Activated T-cell treated with anti-CD3 and anti-CD28 coated beads for 4 hours (primary cell): ENCODE measurements around the gene CELA1.

Experiments used
- DNase-seq: peaks from one replicate; pipeline ENCODE4 v3.0.0-alpha.2; 2020

The CELA1 gene

DNA sequence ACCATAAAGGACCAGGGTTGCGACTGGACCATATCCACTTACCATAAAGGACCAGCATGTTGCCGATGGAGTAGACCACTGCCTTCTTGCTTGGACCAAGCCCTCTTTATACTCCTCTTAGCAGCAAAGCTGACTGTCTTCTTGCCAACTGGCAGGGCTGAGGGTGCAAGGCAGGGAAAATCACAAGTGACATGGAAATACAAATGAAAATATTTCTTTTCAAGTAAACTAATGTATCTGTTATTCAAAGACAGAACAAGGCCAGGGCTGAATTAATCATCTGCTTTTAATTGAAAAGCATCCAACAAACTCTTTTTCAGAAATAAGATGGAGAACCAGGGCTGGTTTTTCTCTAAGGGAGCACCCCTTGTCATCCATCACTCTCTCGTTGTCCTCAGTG, at the start of gene CELA1:
Gene CELA1 (minus strand): TSS at position 99 of the 400 bp plus-strand sequence. CDS start 41 bp downstream, at position 58.
- DNase-seq, result no peak

DNA sequence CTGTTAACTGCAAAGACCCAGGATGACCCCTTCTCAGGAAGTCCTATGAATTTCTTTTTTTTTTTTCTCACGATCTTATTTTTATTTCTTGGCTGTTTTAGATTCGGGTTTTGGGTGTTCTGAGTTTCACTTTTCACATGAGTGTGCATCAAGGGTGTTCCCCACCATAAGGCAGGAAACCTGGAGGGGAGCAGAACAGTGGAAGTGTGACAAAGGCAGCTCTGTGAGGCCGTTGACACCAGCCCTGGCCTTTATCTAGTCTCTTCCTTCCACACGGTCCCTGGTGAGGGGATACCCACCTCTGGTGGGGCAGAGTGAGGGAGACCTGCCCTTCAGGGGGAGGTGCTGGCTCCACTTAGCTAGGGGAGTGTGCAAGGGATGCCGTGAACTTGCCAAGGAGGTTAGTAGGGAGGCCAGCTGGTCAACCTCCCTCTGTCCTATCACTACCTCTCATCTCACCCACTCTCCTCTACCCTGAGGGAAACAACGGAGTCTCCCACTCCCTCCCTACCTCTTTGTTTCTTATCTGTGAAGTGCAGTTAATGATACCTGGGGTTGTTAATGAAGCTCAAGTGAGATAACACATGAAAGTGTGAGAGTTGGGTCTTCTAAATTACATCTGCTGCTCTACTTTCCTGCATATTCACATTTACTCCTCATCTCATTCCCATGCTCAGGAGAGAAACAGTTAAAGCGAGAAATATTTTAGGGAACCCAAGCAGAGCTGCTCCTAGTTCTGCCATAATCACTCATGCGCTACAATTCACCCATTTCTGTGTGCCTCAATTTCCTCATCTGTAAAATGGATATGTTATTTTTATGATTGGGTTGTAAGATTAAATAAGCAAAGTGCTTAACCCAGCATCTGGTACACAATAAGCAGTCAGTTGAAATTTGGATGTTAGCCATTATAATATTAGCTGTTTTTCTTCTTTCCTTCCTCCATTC, 49.1 kb upstream of the CELA1 start:
- no peak for DNase-seq

DNA sequence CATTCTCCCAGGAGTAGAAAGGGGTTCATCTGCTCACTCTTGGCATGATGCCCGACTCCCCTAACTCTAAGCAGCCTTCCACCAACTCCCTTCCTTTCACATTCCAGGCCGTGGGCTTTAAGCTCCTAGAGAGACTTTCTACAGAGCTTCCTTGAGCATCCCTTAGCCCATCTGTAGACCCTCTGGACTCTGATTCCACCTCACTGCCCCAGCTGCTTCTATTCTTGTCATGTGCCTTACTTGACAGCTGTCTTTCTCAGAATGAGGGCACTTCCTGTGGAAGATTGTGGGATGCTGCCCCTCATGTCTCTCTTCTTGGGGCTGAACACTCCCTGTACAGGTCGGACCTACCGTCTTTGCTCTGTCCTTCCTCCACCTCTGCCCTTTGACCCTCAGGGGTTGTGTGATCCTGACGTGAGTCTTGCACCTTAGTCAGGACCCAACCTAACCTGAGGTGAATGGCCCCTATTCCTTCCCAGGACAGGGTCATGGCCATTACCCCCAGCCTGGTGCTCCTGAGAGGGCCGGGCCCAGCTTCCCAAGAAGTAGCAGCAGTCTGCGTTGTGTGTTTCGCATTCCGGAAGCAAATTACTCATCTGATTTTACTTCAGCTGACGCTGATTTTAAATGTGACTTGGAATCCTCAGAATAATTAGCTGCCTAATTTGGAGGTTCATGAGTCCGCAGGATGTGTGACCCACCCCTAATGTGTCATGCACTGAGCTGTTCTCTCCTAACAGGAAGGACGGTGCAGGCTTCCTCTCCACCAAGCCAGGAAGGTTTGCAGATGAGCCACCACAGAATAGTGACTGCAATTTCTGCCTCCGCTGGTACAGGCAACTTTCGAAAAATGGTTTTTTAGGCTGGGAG, 47.4 kb upstream of the CELA1 start:
- DNase-seq, result peak; percentile 47

DNA sequence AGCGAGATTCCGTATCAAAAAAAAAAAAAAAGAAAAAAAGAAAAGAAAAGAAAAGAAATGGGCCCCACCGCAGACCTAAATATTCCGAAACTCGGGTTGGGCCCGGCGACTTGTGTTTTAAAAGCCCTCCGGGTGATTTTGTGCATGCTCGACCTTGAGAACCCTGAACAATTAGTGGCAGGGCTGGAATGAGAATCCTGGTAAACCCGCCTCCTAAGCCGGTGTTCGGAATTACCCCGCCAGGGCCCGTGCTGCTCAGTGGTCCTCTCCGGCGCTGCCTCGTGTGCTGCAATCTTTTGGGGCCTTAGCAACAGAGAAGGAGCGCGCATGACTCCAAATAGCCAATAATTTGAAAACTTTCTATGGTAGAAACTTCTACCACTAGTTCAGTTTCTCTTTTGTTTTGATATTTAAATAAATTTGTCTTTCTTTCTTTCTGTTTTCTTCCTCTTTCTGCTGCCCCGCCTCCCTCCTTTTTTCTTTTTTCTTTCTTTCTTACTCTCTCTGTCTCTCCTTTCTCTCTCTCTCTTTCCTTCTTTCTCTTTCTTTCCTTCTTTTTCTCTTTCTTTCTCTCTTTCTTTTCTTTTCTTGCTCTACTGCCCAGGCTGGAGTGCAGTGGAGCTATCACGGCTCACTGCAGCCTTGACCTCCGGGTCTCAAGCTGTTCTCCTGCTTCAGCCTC, 46.2 kb upstream of the CELA1 start:
- DNase-seq, result no peak

DNA sequence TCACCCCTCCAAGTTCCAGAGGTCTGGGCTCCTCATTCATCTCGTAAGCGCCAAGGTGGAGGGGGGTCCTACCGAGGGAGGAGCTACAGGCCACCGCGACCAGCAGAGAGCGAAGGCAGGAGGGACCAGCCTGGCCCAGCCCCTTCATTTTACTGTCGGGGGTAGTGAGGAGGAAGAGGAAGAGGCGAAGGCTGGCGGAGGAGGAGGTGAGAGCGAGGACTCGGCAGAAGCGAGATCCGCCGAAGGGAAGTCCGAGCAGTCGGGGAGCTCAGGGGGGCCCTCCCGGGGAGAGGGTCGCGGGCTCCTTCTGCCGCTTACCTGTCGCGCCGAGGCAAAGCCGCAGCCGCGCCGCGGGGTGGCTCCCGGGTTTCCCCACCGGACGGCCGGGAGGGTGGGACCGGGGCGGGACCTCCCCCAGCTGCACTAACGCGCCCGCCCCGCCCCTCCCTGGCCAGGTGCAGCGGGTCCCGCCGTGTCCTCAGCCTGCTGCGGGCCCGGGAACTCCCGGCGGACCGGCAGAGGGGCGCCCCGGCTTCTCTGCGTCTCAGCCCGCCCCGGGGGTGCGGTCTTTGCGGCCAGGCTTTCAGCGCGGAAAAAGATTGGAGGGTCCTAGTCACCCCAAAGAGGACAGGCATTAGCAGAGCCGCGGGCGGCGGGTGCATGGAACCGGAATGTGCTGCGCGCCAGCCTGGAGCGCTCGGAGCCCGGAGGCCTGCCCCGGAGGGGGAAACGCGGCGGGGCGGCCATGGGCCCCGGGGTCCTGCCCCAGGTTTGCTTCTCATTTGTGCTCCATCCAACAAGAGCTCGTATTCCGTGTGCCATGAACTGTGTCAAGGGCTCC, 45.0 kb upstream of the CELA1 start, which contains the start of gene GALNT6:
Gene GALNT6 (minus strand): TSS at position 124 of the 841 bp plus-strand sequence. CDS start 11,625 bp downstream, outside the sequence.
- DNase-seq, result peak; percentile 60

DNA sequence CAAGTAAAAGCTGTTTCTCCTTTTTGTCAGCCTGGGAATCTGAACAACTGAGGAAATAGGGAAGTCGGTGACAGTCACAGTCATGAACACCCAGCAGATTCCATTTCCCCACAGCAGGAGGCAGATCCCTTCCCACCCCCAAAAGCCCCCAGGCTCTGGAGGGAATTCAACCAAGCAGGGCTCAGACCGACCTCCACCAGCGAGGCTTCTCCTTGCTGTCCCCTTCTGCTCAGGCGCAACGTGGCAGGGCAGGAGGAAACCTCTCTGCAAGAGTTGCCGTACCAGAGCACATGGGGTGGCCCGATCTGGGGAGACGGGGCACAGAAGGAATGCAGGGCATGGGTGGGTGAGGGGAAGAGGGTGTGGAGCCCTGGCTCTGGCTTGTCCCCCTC, 44.4 kb upstream of the CELA1 start:
- no peak for DNase-seq

DNA sequence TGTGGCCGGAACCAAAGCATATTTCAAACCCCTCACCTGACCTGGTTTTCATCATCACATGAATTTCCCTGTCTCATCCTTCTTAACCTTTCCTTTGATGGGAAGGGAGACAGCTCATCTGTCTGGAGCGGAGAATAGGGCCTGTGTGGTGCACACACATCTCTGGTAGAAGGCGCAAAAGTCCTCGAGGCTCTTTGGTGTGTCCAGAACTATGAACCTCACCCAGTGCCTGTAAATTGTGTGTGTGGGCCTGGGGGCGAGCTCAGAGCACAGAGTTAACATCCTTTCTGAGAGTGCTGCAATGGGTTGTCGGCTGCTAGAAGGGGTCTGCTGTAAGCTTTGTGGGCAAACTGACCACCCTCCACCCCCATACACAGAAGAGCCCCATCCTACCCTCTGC, 44.0 kb upstream of the CELA1 start:
- no peak for DNase-seq

DNA sequence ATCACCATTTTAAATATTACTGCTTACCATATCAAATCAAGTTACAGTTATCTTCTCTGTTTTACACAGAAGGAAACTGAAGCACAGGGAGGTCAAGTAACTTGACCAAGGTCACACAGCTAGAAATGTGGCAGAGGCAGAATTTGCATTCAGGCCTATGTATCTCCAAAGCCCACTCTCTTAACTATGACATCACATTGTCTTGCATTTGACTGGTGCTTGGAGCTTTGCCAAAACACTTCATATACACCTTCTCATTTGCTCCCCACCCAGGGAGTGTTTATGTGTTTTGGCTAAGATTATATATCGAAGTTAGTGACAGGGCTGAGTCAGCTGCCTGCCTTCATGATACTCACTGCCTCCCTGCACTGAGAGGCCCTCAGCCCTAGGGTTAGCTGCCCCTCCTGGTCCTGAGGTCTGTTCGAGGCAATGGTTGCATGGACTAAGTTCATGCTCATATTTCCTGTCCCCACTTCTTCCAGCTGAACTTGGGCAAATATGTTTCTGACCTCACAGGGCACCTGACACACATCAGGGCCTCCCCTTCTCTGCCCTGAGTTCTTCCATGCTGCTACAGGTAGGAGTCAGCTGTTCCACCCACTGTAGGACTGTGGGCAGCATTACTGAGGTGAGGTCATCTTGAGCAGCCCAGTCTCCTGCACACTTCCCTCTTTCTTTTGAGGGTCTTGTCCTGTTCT, 43.0 kb upstream of the CELA1 start:
- no peak for DNase-seq

DNA sequence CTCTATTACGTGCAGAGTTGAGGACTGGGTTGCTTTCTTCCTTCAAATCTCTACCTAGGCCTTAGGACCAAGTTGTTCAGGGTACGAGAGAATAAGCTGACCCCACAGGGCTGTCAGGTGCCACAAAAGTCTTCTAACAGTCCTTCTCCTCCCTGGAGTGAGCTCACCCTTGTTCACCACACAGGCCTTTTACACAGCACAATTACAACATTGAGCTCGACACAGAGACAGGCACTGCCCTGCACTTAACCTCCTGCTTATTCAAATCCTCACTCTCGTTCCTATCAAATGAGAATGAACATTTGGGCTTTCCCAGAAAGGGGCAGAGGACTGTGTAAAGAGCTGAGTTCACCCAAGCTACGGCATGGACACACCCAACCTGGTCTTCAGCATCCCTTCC, 42.4 kb upstream of the CELA1 start:
- no peak for DNase-seq

DNA sequence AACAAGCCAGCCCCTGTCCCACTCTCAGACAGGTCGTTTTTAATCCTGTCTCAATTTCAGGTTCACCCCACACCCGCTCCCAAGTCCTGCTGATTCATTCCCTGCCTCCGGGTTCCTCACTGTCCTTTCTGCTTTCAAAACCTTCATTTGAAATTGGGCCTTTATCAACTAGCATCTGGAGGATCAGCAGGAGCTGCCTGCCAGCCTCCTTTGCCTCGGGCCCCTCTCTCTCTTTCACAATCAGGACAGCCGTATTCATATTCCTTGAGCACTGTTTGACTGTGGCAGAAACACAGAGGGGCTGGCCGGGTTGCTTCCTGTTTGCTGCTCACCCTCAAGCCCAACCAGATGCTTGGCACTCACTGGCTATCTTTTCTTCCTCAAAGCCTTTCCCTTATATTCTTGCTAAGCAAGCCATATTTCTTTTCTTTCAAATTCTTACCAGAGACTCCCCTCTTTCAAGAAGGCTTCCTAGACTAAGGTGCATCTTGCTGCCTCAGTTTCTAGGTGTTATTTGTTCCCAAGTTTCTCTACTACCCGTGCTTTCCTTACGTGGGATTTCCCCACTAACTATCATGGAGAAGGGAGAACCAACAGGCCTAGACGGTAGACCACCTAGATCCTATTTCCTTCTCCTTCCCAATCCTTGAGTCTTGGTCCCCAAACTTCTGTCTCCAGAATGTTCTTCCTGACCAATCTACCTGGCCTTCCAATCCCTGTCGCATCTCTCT, 41.8 kb upstream of the CELA1 start:
- no peak for DNase-seq

DNA sequence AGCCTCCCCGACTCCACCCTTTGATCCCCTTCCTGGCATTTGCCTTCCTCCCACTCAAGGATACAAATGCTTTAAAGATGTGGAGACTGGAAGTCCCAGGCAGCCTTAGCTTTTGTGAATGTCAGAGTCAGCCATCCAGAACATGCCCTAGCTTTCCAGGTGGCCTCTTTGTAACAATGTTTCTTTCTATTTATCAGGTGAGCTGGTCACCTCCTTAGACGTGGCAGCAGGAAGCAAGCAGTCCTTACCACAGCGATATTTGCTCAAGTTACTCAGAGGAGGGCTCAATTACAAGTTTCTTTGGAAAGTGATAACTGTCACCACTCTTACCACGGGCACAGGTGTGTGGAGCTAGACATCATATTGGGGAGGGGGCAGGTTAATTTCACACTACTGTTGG, 39.9 kb upstream of the CELA1 start:
- no peak for DNase-seq

DNA sequence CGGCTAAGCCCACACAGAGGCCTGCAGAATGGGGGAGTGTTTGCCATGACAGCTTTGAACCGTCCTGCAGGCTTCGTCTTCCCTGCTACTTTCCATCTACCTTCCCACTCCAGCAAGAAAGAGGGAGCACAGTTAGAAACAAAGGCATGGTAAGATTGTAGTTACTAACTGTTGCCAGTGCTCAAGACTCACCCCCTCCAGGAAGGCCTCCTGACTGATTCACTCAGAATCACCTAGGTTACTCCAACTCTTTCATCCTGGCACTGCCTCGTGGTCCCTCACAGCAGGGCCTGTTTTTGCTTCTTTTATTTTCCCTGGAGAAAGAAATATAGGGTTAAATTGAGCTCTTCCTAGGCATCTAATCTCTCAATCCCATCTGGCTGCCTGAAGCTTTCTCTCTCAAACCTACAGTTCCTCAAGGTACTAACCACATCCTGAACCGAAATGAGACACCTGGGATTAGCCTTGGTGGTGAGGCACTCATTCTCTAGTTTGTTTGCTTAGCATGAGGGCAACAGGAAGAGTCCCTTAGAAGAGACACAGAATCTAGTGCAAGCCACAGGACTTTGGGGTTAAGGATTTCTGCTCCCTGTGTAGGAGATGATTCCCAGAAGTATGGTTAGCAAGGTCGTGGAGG, 36.9 kb upstream of the CELA1 start:
- DNase-seq, result no peak

DNA sequence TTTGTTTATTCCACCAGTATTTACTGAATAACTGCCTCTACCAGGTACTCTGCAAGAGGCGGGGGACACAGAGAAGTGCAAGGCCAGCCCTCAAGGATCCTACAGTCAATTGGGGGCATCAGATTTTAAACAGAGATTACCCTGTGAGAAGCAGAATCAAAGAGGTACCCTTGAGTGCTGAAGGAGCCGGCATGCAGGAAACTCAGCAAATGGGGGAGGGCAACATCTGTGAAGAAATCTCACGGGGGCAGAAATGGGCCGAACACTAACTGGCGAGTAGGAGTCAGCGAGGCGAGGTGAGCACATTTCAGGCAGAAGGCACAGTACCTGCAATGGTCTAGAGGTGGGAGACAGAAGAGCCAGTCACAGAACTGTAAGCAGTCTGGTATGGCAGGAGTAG, 35.7 kb upstream of the CELA1 start:
- no peak for DNase-seq

DNA sequence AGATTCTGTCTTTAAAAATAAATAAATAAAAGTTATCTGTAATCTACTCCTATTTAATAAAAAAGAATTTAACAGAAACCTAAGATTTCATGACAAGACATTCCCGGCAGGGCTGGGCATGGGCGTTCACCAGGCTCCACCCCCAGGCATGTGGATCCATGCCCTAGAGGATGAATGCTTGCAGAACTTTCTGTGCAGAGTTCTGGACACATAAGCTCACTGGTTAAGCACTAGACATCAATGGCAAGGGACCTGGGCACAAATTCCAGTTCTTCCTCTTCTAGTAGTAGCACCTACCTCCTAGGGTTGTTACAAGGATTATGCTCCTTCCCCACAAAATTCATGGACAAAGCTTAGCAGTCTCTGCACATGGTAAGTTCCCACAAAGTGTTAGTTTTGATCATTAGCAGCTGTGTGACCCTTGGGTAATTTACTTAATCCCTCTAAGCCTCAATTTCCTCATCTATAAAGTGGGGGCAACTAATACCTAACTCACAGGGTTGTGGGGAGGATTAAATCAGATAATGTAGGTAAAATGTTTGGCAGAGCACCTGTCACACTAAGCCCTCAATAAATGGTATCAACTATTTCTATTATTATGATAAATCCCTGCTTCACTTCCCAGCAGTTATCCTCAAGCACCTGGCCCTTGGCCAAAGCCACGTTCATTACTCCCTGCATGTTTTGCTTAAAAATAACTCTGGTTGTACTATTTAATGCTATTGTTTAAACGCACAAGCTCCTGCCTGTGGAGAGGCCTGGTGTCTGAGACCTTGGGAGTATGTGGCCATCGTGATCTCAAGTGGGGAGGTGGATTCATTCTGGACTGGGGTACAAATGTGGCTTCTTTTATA, 35.0 kb upstream of the CELA1 start:
- no peak for DNase-seq

DNA sequence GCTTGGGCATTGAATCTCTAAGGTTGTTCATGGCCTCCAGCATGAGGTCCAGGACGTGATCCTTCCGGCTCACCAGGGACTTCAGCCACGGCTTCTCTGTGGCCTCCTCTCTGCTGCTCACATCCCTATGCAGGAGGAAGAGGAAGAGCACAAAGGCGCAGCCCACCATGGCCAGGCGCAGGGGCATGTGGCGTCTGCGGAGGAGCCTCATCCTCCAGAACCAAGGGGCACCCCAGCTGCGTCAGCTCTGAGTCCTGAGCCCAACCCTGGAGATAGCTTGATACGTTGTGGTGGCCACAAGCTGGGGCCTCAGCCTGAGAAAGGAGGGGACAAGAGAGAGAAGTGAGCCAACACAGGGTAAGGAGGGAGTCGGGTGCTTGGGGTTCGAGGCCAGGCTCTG, 33.1 kb upstream of the CELA1 start:
- no peak for DNase-seq

DNA sequence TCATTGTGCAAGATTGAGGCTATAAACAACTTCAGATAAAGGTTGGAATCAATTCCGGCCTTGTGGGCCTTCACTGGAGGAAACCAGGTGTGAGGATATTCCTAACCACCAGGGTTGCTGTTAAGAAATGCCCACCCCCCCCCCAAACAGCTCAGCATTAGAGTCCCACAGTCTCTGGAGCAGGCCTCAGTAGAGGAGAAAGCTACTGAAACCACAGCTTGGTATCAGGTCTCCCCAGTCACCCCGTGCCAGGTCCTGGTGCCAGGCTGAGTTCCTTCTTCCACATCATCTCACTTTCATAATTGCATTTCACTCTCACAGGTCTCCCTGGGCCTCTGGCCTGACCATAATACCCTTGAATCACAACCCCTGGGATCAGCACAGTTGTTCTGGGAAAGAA, 32.3 kb upstream of the CELA1 start:
- no peak for DNase-seq

DNA sequence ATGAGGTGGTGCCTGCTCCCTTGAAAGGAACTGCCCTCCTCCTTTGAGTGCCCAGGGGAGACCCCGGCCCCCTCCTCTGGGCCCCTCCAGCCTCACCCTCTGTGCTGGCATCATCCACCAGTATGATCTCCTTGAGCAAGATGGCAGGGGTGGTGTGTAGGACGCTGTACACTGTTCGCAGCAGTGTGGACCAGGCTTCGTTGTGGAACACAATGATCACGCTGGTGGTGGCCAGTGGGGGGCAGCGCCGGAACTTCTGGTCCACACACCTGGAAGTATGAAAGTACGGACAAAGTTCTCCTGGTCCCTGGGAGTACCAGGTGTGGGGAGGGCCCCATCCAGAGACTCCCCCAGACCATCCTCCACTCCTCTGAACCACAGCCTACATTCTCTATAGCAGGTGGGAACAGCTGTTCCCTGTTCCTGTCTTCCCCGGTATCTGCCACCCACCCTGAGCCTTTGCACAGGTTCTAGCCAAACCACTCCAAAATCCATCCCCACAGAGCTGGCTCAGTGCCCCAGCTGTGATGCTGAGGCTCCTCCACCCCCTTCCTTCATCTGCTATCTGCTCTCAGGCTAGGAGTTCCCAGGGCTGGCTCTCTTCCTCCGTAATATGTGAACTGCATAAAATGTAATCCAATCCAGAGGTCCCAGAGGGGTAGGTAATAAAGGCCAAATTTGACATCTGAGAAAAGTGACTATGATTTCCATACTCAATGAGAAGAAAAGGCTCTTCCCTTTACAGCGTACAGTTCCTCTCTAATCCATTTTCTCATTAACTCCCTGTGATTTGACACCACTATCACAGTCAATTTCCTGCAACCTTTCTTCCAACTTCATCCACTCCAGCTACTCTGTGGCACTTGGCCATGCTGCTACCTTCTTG, 30.9 kb upstream of the CELA1 start:
- DNase-seq, result no peak

DNA sequence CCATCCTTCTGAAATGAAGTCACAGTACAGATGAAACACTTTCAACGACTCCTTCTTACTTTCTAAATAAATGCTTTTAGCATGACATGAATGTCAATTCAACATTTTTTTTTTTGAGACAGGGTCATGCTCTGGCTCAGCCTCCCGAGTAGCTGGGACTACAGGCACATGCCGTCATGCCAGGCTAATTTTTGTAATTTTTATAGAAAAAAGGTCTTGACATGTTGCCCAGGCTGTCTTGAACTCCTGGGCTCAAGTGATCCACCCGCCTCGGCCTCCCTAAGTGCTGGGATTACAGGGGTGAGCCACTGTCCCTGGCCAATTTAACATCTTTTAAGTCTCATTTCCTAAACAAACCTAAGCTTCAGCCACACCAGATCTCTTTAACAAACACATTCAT, 28.4 kb upstream of the CELA1 start:
- DNase-seq, result no peak
